Ascending aorta (tissue), 2 donors: ENCODE data around the gene GPR183. TPM values are rescaled to one million over a fixed set of nuclear protein-coding genes. Genes with fewer than 3 reads are reported as not detected.
A peak's percentile ranks its signal among the peaks of the same experiment; 100 is the strongest.

Experiments used
- DNase-seq, 2 donors: peaks; one replicate each; pipeline ENCODE4 v3.0.0-alpha.2; 2019; ENCODE audit warnings: low spot score in 2 of 2
- H3K27ac ChIP-seq, 2 donors: fragments of 200-600 bp; sonication (generic); one replicate each; pipeline ENCODE4 v1.5.1; 2016 to 2017; ENCODE audit warnings: mild to moderate bottlenecking in 1 of 2
- H3K27me3 ChIP-seq: fragments of 200-600 bp; sonication (generic); one replicate; pipeline ENCODE4 v1.5.1; 2017
- H3K36me3 ChIP-seq, 2 donors: fragments of 200-600 bp; sonication (generic); one replicate each; pipeline ENCODE4 v1.5.1; 2016
- H3K4me1 ChIP-seq, 2 donors: fragments of 200-600 bp; sonication (generic); one replicate each; pipeline ENCODE4 v1.5.1; 2016 to 2017; ENCODE audit warnings: mild to moderate bottlenecking in 1 of 2
- H3K4me3 ChIP-seq, 2 donors: fragments of 200-600 bp; sonication (generic); one replicate each; pipeline ENCODE4 v1.5.1; 2016 to 2017; ENCODE audit warnings: mild to moderate bottlenecking in 1 of 2
- H3K9me3 ChIP-seq, 2 donors: fragments of 200-600 bp; sonication (generic); one replicate each; pipeline ENCODE4 v1.5.1; 2016
- intact Hi-C: fragments of 100-400 bp; cut with DNase I; formaldehyde crosslinking; loops from one replicate; pipeline ENCODE4 v1.15.1; 2023
- total RNA-seq: library from RNA; depleted of rRNA; stranded (reverse); fragments of >200 nt; gene quantifications from one replicate; pipeline ENCODE4 v1.1.0, GENCODE V29; 2016
- TF ChIP-seq, protein P1 (sequence below), 3 experiments: fragments of 200-600 bp in 2 of 3; fragments of 450-650 bp in 1 of 3; sonication (generic) in 2 of 3; IDR thresholded peaks; one replicate each; pipeline ENCODE4 v1.5.1; 2016 to 2019; ENCODE audit warnings: antibody characterized with exemption in 3 of 3, mild to moderate bottlenecking in 1 of 3, moderate library complexity in 1 of 3

Gene GPR183
- total RNA-seq, 1 donor from 2014 or later = 1.1 TPM

- no peak for DNase-seq
- Histone ChIP-seq H3K27ac (no peak overlapping the region), H3K4me1 (peaks cover 0 to 3% of the 10 kb centered on the region in 2 donors), H3K36me3 (no peaks in the 10 kb centered on the region), H3K27me3 (no peaks in the 10 kb centered on the region), H3K4me3 (no peak overlapping the region), H3K9me3 (no peaks in the 10 kb centered on the region)
- TF ChIP-seq, protein P1, sequence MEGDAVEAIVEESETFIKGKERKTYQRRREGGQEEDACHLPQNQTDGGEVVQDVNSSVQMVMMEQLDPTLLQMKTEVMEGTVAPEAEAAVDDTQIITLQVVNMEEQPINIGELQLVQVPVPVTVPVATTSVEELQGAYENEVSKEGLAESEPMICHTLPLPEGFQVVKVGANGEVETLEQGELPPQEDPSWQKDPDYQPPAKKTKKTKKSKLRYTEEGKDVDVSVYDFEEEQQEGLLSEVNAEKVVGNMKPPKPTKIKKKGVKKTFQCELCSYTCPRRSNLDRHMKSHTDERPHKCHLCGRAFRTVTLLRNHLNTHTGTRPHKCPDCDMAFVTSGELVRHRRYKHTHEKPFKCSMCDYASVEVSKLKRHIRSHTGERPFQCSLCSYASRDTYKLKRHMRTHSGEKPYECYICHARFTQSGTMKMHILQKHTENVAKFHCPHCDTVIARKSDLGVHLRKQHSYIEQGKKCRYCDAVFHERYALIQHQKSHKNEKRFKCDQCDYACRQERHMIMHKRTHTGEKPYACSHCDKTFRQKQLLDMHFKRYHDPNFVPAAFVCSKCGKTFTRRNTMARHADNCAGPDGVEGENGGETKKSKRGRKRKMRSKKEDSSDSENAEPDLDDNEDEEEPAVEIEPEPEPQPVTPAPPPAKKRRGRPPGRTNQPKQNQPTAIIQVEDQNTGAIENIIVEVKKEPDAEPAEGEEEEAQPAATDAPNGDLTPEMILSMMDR (IDR thresholded peaks at IDR 0.05) = no peak
- intact Hi-C loops = no loop called here
These were observed 8.0 kb upstream of the GPR183 start for GRCh38 chr13:99315186-99315585.

DNA sequence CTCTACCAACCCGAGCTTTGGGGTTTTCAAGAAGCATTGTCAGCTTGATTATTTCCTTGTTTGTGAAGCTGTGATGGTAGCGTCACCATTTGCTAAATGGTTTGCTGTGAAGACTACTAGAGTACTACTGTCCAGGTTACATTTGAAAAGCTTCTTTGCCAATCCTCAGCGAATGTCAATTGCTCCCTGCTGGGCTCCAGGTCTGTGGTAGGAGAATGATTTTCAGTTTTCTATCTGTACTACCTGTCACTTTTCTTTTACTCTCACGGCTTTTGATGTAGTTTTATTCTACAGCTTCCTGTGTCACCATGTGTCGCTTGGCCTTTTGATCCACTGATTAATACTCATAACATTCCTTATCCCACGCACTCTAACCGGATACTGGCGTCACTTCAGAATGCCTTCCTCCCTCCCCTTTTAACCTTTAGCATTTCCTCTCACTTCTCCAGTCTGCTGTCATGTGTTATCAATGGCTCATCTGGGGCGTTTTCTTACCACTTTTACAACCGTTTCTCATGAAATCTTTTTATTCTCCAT is 7.5 kb upstream of the GPR183 start:
- Histone ChIP-seq H3K4me1 (peaks cover 0 to 4% of the 10 kb centered on the region in 2 donors), H3K27me3 (no peaks in the 10 kb centered on the region), H3K36me3 (no peaks in the 10 kb centered on the region), H3K27ac (no peak overlapping the region), H3K4me3 (no peak overlapping the region), H3K9me3 (no peaks in the 10 kb centered on the region)
- intact Hi-C loops = no loop called here
- DNase-seq = no peak
- TF ChIP-seq, protein P1 (IDR thresholded peaks at IDR 0.05) = no peak

DNA sequence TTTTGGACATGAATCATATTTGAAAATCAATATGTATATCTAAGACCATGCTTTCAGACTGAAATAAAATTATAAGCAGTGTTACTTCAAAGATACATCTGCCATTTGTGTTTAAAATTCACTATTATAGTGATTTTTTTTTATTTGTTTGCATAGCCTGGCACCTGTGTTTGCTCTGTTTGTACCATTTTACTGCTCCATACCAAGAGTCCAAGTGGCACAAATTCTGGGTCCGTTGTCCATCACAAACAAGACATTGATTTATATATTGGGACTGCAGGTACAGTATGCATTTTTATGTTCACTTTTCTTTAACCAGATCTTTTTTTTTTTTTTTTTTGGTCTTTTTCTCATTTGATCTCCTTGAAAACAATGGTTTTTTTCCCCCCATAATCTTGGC is 6.7 kb upstream of the GPR183 start:
- no peaks in the 10 kb centered on the region for H3K27me3 ChIP-seq
- H3K27ac ChIP-seq = peak overlapping the region in 1 of 2 donors; percentile 38
- no peaks in the 10 kb centered on the region for H3K9me3 ChIP-seq
- intact Hi-C loops = no loop called here
- TF ChIP-seq, protein P1 (IDR thresholded peaks at IDR 0.05) = no peak
- no peak overlapping the region for H3K4me3 ChIP-seq
- H3K36me3 ChIP-seq = no peaks in the 10 kb centered on the region
- no peak for DNase-seq
- H3K4me1 ChIP-seq = peaks cover 0 to 6% of the 10 kb centered on the region in 2 donors

DNA sequence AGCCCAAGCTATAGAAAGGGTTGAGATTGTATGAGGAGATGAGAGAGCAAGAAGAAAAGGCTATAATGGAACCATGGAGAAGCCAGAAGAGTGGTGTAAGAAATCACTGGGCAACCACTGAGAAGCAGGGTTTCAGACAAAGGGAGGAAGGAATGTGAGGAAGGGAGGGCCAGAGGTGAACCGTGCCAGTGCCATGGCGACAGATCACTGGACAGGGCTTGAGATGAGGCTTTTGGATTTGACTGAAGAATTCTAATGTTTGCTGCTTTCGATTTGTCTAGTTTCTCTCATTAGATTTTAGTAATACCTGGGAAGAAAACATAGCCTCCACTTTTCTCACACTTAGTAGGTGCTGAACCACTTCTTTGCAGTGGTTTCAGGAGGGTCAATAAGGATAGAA is 6.3 kb upstream of the GPR183 start:
- Histone ChIP-seq H3K9me3 (no peaks in the 10 kb centered on the region), H3K4me3 (no peak overlapping the region), H3K36me3 (no peaks in the 10 kb centered on the region), H3K27ac (peak overlapping the region in 1 of 2 donors; percentile 38), H3K4me1 (peaks cover 0 to 10% of the 10 kb centered on the region in 2 donors), H3K27me3 (no peaks in the 10 kb centered on the region)
- DNase-seq = no peak
- TF ChIP-seq, protein P1 (IDR thresholded peaks at IDR 0.05) = no peak
- intact Hi-C loops = no loop called here

DNA sequence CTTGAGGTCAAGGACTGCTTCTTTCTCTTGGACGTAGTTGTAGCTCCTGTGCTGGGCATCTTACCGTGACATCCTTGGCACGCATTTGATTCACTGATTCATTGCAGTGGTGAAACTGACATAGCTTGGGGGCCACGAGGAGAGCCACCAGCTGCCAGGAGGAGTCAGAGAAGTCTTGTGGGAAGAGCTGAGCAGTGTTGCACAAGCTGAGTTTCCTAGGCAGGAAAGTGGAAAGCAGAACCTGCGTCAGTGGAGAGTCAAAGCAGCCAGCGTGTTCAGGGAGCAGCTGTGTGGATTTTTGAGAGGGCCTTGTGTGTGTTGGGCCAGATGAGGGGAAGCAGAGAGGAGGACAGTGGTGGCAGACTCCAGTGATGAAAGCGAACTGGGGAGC is 5.3 kb upstream of the GPR183 start:
- Histone ChIP-seq H3K4me1 (peaks cover 0 to 20% of the 10 kb centered on the region in 2 donors), H3K9me3 (no peaks in the 10 kb centered on the region), H3K36me3 (no peaks in the 10 kb centered on the region), H3K4me3 (no peak overlapping the region), H3K27ac (no peak overlapping the region), H3K27me3 (no peaks in the 10 kb centered on the region)
- TF ChIP-seq, protein P1 (IDR thresholded peaks at IDR 0.05) = no peak
- intact Hi-C loops = no loop called here
- DNase-seq = peak; percentile 44 to 82
